ENCODE data around the gene MAB21L2.

- TF ChIP-seq EZH2phosphoT487 (IDR thresholded peaks at IDR 0.05; ENCODE audit: insufficient read depth, low read depth): no peak
- no peak for TF ChIP-seq EZH2 (IDR thresholded peaks at IDR 0.05; ENCODE audit: insufficient read depth, poor library complexity, severe bottlenecking)
These were observed 47.1 kb upstream of the MAB21L2 start for GRCh38 chr4:150534818-150535217.

Measured in GM23248 (cell line).